ENCODE measurements around the gene MLIP. TPM values are rescaled to one million over a fixed set of nuclear protein-coding genes. Genes with fewer than 3 reads are reported as not detected.

MLIP gene
- total RNA-seq, 1 experiment from 2014 or later = 0.59 TPM

GRCh38 chr6:54273214-54273820, 162.1 kb downstream of the MLIP start (continued):
- TF ChIP-seq REST (IDR thresholded peaks at IDR 0.05; ENCODE audit: low read depth) (no peak), CEBPB (IDR thresholded peaks at IDR 0.05; ENCODE audit: low read depth) (no peak), SP1 (IDR thresholded peaks at IDR 0.05; ENCODE audit: low read depth) (no peak)

- Histone ChIP-seq H3K27me3 (ENCODE audit: insufficient read depth, low read length) (no peaks in the 10 kb centered on the region), H3K4me2 (ENCODE audit: low read length) (no peak overlapping the region), H4K20me1 (ENCODE audit: insufficient read depth) (no peaks in the 10 kb centered on the region), H3K9ac (ENCODE audit: low read length) (no peak overlapping the region), H3K4me1 (ENCODE audit: control insufficient read depth in 1 of 2, insufficient read depth in 2 of 2, low read length in 2 of 2) (no peaks in the 10 kb centered on the region), H3K36me3 (ENCODE audit: control insufficient read depth in 1 of 2, insufficient read depth in 2 of 2, low read length in 2 of 2) (no peaks in the 10 kb centered on the region), H3K4me3 (replicated peaks in 1 of 2; ENCODE audit: low read depth in 1 of 2, low read length in 2 of 2) (no peak overlapping the region), H3K27ac (ENCODE audit: low read depth, low read length) (no peak overlapping the region), H3K9me3 (ENCODE audit: control insufficient read depth in 1 of 2, insufficient read depth in 1 of 2, low read depth in 1 of 2, low read length in 2 of 2) (no peaks in the 10 kb centered on the region), H2AFZ (ENCODE audit: low read depth, low read length, poor library complexity, severe bottlenecking) (no peak overlapping the region), H3K79me2 (ENCODE audit: insufficient read depth, low read length) (no peaks in the 10 kb centered on the region), H3K9me2 (ENCODE audit: insufficient read depth) (no peaks in the 10 kb centered on the region)
- DNase-seq (ENCODE audit: low read depth, low spot score) (no peak), ATAC-seq (no peak)
- CTCF ChIA-PET = no interaction called here
- intact Hi-C loops (cut with micrococcal nuclease) = no loop called here
- RAD21 ChIA-PET (ENCODE audit: low non-redundant PET in 1 of 2, low total read pairs in 2 of 2, uncharacterized antibody in 2 of 2, unreplicated experiment in 2 of 2) = no interaction called here
- no TSS peak for BruUV-seq (replicated peaks)
- TF ChIP-seq SP1 (IDR thresholded peaks at IDR 0.05; ENCODE audit: low read depth) (no peak), ZNF274 (IDR thresholded peaks at IDR 0.05; ENCODE audit: low read depth, low read length) (no peak), EZH2phosphoT487 (IDR thresholded peaks at IDR 0.05; ENCODE audit: borderline replicate concordance) (no peak), EGR1 (IDR thresholded peaks at IDR 0.05; ENCODE audit: low read depth) (no peak), TCF7L2 (IDR thresholded peaks at IDR 0.05; ENCODE audit: borderline replicate concordance, extremely low read depth, insufficient read depth, insufficient read length) (no peak), REST (IDR thresholded peaks at IDR 0.05; ENCODE audit: low read depth) (no peak), ZBTB33 (IDR thresholded peaks at IDR 0.05; ENCODE audit: extremely low read depth, insufficient replicate concordance, low read length) (no peak), RAD21 (IDR thresholded peaks at IDR 0.05; ENCODE audit: low read depth) (no peak), FOSL1 (IDR thresholded peaks at IDR 0.05; ENCODE audit: low read depth) (no peak), ATF3 (IDR thresholded peaks at IDR 0.05) (no peak)
- POLR2A ChIA-PET = no interaction called here
Measured at GRCh38 chr6:54274383-54274782, 163.1 kb downstream of the MLIP start.

All from HCT116 (cell line).